Fibroblast of villous mesenchyme (primary cell): ENCODE data around the gene SLAMF1. TPM values are rescaled to one million over a fixed set of nuclear protein-coding genes. Genes with fewer than 3 reads are reported as not detected.

Experiments used
- DNase-seq: peaks from one replicate; pipeline ENCODE4 v3.0.0-alpha.2; 2010; ENCODE audit warnings: low read depth
- H3K4me3 ChIP-seq: 2 replicates; pipeline ENCODE4 v1.5.1; 2011; ENCODE audit warnings: low read depth, mild to moderate bottlenecking, low read length
- total RNA-seq: library from RNA; depleted of rRNA; stranded (reverse); fragments of >200 nt; gene quantifications from 2 replicates; pipeline ENCODE4 v1.2.3, GENCODE V29; 2012
- TF ChIP-seq, protein P1 (sequence below): IDR thresholded peaks from 2 replicates; pipeline ENCODE4 v1.5.1; 2012; ENCODE audit warnings: low read depth, mild to moderate bottlenecking, low read length; ENCODE audit not compliant: insufficient read depth

SLAMF1 gene
- total RNA-seq, 1 donor: not detected

DNA sequence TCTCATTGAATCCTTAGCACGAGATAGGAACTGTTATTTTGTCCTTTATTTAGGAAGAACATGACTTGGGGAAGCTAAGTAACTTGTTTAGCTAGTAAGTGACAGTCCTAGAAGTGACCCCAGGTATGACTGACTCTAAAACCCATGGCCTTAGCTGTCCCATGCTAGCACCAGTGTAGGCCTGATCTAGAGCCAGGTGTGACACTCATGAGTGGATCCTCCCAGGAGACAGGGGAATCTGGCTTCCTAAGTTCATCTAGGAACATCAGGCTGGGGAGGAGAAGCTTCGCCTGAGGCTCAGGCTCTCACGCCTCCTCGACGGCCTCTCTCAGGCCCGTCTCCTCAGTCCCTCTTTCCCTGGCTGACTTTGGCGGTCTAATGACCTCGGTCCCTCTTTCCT is 33.6 kb upstream of the SLAMF1 start:
- no peak overlapping the region for H3K4me3 ChIP-seq
- no peak for DNase-seq
- TF ChIP-seq, protein P1, sequence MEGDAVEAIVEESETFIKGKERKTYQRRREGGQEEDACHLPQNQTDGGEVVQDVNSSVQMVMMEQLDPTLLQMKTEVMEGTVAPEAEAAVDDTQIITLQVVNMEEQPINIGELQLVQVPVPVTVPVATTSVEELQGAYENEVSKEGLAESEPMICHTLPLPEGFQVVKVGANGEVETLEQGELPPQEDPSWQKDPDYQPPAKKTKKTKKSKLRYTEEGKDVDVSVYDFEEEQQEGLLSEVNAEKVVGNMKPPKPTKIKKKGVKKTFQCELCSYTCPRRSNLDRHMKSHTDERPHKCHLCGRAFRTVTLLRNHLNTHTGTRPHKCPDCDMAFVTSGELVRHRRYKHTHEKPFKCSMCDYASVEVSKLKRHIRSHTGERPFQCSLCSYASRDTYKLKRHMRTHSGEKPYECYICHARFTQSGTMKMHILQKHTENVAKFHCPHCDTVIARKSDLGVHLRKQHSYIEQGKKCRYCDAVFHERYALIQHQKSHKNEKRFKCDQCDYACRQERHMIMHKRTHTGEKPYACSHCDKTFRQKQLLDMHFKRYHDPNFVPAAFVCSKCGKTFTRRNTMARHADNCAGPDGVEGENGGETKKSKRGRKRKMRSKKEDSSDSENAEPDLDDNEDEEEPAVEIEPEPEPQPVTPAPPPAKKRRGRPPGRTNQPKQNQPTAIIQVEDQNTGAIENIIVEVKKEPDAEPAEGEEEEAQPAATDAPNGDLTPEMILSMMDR: no peak

DNA sequence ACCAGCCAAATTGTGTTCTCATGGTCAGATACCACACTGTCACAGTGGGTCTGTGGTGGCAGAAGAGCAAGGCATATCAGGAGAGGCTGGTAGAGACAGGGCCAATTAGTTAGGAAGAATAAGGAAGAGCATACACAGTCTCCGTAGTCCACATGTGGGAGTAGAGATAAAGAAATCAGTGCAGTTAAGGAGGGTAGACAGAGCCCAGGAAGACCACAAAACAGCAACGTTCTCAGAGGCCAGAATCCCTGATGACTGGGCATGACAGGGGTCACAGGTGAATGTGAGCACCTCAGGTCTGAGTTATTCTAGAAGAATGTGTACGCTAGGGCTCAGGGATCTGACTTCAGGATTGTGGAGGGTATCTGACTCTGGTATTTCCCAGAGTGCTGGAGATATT is 33.0 kb upstream of the SLAMF1 start:
- TF ChIP-seq, protein P1: no peak
- no peak for DNase-seq
- no peak overlapping the region for H3K4me3 ChIP-seq

DNA sequence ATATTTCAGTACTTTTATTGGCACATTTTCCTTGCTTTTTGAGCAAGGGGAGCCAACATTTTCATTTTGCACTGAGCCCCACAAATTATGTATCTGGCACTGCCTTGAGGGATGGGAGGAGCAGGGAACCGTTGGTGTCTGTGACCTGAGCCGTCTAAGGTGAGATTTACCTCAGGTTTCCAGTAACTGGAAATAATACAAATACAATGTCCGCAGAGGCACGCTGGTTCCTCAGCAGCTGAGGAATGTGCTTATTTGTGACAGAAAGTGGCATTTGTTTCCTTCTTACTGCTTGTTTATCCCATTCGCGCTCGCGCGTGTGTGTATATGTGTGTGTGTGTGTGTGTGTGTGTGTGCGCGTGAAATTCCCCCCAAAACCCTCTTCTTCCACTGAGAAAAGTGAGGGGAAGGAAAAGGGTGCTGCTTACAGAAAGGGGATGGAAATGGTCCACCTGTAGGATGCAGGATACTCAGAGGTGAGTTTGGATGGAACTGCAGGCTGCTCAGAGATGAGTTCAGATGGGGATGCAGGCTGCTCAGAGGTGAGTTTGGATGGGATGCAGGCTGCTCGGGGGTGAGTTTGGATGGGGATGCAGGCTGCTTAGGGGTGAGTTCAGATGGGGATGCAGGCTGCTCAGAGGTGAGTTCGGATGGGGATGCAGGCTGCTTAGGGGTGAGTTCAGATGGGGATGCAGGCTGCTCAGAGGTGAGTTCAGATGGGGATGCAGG is 30.2 kb upstream of the SLAMF1 start:
- TF ChIP-seq, protein P1: no peak
- no peak overlapping the region for H3K4me3 ChIP-seq
- DNase-seq: no peak

DNA sequence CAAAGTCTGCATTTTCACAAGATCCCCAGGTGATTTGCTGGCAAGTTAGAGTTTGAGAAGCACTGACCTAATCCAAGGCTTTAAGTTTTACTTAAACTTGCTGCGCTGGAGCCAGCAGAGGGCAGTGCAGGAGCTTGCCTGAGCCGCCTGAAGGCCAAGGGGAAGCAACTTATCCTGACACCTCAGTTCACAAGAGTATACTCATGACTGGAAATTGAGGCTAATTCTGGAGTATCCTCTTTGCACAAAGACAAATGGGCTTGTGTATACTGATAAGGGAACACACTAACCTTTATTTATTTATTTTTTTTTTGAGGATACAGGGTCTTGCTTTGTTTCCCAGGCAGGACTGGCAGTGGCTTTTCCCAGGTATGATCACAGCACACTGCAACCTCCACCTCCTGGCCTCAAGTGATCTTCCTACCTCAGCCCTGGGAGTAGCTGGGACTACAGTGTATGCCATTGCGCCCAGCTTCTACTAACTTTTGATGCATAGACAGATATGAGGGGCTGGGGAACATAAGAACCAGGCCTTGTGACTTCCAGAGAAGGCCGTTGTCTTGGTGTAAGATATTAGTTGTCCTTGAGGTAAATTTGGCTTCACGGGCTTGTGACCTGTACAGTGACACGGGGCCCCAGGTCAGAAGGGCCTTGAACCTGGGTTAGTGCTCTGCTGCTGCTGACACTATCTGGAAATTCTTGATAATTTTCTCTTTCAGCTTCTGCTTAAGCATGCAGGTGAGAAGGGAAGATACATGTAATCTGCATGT is 29.0 kb upstream of the SLAMF1 start:
- DNase-seq: peak; percentile 56
- no peak overlapping the region for H3K4me3 ChIP-seq
- TF ChIP-seq, protein P1: peak; percentile 82

DNA sequence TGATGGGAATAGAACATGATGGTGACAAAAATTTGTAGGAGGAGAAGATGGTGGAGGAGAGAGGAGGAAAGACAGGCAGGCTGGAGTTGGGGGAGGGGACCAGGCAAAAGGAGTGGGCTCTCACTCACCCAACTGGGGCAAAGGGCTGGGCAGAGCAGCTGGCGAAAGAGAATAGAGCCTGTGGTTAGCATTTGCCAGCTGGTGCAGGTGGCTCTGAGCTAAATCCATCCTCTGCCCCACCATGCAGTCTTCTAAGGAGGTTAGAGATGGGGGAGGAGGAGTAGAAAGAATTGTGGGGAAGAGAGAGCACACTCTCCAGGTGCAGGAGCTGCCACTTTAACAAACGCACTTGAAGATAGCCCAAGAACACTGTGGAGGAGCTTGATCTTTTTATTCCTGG is 27.6 kb upstream of the SLAMF1 start:
- TF ChIP-seq, protein P1: no peak
- H3K4me3 ChIP-seq: no peak overlapping the region
- no peak for DNase-seq

DNA sequence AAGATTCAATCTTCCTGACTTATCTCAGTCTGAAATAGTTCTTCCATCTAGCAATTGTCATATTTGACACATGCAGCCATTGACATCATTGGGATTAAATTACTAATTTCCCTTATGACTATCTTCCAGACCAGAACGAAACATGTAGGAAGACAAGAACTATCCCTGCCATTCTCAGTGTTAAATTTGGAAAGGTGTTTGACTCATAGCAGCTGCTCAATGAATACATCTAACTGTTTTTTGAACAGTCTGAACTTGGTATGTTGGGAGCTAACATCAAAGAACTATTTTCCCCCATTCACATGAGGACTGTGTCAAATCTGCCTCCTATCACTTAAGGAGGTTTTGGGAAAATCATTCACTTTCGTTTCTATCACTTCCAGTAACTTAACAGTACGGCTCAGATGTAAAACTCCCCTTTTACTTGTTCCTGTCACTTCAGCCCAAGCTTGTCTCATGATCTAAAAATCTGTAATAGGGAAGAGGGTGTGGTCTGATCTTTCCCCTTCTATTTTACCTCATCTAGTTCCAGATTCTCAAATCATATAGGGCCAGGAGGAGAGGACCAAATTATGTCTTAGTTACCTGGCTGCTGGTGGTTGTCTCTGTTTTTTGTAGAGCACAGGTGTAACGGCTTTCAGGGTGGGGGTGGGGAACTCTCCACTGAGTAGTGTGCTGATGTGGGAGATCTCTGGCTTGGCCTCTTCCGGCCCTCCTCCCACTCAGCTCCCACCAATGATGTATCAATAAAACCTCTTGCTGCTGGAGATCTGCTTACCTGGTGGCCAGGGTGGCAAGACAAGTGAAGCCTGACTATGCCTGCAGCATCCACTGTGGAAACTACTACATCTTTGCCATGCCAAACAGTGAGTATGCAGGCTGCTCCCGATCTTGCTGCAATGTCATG is 26.2 kb upstream of the SLAMF1 start:
- no peak overlapping the region for H3K4me3 ChIP-seq
- TF ChIP-seq, protein P1: no peak
- DNase-seq: no peak
